ENCODE data around the gene WDR6. TPM values are rescaled to one million over a fixed set of nuclear protein-coding genes. Genes with fewer than 3 reads are reported as not detected.

WDR6 gene
- polyA plus RNA-seq, 4 donors = 180 to 201 (median 191) TPM

DNA sequence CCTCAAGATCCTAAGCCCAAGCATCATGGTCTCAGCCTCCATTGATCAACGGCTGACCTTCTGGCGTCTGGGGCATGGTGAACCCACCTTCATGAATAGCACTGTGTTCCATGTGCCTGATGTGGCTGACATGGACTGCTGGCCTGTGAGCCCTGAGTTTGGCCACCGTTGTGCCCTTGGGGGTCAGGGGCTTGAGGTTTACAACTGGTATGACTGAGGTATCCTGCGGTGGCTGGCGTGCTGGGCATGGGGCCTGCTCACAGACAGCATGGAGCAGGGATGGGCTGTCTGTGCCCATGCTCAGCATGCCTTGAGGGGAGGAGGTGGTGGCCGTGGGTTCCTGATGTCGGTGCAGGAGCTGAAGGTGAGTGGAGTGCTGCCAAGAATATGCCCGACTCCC lies 7.9 kb downstream of the WDR6 start:
- DNase-seq (ENCODE audit: low read depth in 4 of 4, low spot score in 3 of 4) = no peak

DNA sequence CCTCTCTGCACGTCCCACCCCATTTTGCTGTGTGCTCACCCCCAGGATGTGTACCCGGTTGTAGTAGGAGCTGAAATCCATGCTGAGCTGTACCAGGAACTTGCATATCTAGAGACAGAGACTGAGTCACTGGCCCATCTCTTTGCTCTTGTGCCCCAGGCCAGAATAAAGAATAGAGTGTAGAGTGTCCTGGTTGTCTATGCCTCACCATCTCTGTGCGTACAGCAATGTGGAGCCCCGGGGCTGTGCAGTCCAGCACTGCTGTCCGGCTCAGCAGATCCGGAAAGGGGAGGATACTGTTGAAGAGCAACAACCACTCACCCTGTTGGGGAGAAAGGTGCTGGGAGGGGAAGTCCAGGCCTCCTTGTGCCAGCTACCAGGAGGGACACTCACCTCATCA lies 8.6 kb downstream of the WDR6 start:
- no peak for DNase-seq (ENCODE audit: low read depth in 4 of 4, low spot score in 3 of 4)

- no peak for DNase-seq (ENCODE audit: low read depth in 4 of 4, low spot score in 3 of 4)
These were observed 9.4 kb downstream of the WDR6 start for GRCh38 chr3:49016414-49017228.

- no peak for DNase-seq (ENCODE audit: low read depth in 4 of 4, low spot score in 3 of 4)
These were observed 10.2 kb downstream of the WDR6 start for GRCh38 chr3:49017229-49017970.

DNA sequence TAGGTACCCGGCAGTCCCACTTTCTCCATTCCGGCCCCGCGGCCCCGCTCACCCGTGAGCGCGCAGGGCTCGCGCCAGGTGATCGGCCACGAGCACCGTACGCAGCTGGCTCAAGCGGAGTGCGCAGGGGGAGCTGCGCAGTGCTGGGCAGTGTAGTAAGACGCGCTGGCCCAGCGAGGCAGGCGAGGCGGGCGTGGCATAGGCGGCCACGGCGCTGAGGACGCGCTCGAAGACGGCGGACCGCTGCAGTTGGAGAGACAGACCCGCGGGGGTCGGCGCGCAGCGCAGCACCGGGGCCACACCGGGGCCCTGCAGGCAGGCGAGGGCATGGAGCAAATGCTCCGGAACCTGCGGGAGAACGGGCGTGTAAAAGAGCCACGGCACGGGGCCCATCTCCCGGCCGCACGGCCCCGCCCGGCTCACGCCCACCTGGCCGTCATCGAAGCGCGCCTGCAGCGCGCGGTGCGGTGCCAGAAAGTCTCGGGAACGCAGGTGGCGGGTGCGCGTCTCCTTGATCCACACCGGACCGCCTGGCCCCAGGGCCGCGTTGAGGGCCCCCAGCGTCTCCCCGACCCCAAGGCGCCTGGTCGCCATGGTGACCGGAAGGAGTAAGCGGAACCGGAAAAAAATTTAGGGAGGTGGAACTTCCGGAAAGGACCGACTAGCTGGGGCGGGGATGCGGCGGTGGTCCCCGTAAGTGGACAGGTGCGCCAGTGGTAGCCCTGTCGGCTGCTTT lies 10.9 kb downstream of the WDR6 start, which contains the start of gene DALRD3:
TSS of gene DALRD3 (minus strand) at position 610 of the 736 bp plus-strand sequence. CDS start at position 594, 16 bp downstream.
- DNase-seq (ENCODE audit: low read depth in 4 of 4, low spot score in 3 of 4) = no peak

DNA sequence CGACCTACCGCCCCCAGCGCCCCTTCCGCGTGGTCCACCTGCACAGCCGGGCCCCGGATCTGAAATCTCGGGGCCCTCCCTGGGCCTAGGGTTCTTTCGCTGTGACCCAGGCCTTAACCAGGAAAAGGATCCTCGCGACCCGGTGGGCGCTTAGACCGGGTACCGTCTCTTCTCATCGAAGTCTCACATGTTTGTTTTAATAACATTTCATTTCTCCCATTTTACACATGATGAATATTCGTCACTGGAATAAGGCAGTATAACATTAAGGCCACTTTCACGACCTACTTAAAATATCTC lies 11.5 kb downstream of the WDR6 start:
- no peak for DNase-seq (ENCODE audit: low read depth in 4 of 4, low spot score in 3 of 4)

DNA sequence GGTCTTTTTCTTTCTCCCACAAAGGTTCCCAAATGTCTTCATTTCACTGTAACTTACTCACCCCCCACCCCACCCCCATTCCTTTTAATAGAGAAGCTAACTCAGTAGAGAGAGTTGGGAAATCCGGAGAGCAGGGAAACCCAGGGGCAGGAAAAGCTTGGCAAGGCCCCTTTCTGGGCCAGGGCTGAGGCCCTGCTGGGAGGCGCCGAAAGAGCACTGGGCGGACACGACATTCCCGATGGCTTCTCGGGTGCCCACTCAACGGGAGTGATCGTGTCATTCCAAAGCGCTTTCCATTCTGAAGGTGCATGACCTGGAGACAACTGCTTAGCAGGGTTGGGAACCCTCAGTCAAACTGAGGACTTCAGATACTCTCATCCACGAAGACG lies 12.7 kb downstream of the WDR6 start:
- DNase-seq (ENCODE audit: low read depth in 4 of 4, low spot score in 3 of 4) = no peak

DNA sequence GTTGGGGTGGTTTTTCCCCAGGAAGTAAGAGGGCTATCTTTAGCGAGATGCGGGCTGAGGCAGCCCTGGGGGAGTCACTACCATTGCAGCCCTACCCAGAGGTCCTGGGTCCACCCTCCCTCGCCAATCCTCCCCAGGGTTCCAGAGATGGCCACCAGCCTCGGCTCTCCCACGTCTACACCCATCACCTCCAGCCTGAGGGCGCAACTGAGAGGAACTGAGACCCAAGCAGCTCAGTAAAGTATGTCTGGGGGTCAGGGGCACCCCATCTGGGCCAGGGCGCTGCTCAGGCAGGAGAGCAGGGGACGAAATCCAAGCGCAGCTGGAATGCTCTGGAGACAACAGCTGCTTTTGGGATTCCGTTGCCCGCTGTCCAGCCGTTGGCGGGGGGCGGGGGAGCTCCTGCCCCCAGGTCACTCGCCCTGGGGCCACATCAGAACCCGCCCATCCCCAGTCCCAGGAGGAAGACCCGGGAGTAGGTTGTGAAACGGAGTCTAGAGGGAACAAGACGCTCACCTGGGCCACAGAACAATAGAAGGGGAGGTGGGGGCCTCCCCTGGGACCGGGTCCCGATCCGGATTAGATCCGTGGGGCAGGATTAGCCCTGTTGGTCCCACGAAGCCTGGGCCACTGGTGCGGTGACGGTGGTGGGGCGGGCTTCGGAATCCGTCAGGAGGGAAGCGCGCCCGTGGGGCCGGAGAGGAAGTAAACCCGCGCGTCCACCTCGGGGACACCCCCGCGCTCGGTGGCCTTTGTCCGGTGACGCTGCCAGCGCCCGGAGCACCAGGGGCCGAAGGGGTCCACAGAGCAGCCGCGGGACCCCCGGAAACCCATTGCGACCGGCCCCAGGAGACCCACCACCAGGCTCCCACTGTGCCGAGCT lies 13.4 kb downstream of the WDR6 start:
- no peak for DNase-seq (ENCODE audit: low read depth in 4 of 4, low spot score in 3 of 4)

DNA sequence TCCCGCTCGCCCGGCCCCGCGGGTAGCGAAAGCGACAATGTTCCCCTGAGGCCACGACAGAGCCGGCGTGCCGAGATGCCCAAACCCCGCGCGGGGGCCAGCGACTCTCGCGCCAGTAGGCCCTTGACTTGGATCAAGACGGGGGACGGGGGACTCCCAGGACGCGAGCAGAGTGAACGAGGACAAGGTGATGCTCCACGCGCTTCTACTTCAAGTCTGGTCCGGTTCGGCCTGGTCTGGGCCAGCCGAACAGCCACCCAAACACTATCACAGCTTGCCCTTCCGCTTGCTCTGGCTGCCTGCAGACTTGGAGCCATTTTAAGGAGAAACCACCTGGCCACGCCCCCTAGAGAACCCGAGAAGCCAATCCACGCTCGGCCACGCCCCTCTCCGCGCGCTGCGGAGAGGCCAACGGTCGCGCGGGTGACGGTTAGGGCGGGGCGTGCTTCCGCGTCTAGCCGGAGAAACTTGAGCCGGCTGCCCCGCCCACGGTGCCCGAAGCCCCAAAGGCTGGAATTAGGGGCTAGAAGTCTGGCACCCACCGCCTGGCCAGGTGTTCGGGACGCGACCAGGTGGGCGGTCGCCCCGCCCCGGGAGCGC lies 14.1 kb downstream of the WDR6 start:
- DNase-seq (ENCODE audit: low read depth in 4 of 4, low spot score in 3 of 4) = peak; percentile 96 to 98 (median 97)

GRCh38 chr3:49021813-49022687 lies 14.9 kb downstream of the WDR6 start, which contains the start of gene NDUFAF3:
NDUFAF3 (plus strand) TSS chr3:49022121; CDS start chr3:49022145, 24 bp downstream.
- peak; percentile 82 to 92 (median 84) for DNase-seq (ENCODE audit: low read depth in 4 of 4, low spot score in 3 of 4)

- no peak for DNase-seq (ENCODE audit: low read depth in 4 of 4, low spot score in 3 of 4)
These were observed 15.5 kb downstream of the WDR6 start for GRCh38 chr3:49022688-49023171.

- no peak for DNase-seq (ENCODE audit: low read depth in 4 of 4, low spot score in 3 of 4)
These were observed 16.6 kb downstream of the WDR6 start for GRCh38 chr3:49023775-49024174.

DNA sequence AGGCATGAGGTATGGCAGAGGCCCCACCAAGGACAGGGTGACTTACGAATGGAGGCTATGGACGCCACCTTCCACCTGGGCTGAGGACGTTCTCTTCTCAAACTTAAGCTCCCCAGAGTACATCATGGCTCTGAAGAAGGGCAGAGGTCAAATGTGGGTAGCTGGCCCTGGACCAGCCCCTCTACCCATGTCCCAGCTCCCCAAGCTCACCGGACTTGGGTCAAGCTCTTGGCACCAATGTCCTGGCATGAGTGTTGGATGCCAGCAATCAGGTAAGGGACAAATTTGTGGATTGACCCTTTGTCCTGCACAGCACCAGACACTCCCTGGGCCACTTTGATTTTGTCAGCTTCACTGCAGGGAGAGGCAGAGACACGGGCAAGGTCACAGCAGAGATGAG lies 17.3 kb downstream of the WDR6 start:
- DNase-seq (ENCODE audit: low read depth in 4 of 4, low spot score in 3 of 4) = no peak

- DNase-seq (ENCODE audit: low read depth in 4 of 4, low spot score in 3 of 4) = no peak
These were observed 18.0 kb downstream of the WDR6 start for GRCh38 chr3:49025005-49025792.

DNA sequence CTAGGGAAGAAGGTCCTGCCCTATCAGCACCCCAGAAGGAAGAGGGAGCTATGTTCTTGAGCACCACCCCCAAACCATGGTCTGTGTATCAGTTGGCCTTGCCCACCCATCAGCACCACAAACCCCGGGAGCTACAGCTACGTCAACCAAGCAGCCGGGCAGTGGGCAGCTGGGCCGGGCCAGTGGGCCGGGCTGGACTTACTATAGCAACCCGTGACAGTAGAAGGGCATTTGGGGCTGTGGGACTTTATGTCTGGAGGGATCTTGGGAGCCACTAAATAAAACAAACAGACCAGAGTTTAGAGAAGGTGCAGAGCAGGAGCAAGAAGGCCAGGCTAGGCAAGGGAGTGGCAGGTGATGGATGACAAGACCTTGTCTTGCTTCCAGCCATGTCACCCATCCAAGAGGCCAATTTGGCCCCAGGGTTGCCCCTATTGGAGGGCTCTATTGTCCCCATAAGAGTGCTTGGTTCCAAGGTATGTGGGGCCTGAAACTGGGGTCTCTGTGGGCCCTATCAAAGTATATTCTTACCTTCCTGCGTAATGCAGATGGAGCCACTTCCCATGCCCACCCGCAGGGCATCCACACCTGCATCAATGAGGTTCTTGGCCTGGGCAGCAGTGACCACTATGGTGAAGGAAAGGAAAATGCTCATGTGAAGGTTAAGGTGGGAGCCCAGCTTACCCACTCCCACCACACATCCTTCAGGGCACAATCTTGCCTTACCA lies 18.8 kb downstream of the WDR6 start:
- no peak for DNase-seq (ENCODE audit: low read depth in 4 of 4, low spot score in 3 of 4)

DNA sequence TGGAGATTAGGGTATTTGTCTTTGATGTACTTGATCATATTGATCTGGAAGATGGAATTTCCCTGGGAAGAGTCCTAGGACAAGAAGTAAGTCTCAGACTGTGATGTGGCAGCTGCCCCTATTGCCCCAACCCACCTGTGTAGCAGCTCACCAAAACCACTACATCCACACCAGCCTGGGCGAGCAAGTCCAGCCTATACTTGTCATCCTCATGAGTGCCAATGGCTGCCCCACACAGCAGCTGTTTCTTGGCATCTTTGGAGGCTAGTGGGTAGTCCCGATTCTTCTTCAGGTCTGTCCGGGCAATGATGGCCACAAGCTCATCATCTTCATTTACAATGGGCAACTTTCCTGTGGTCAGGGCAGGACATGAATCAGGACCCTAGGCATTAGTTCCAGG lies 19.3 kb downstream of the WDR6 start:
- no peak for DNase-seq (ENCODE audit: low read depth in 4 of 4, low spot score in 3 of 4)

DNA sequence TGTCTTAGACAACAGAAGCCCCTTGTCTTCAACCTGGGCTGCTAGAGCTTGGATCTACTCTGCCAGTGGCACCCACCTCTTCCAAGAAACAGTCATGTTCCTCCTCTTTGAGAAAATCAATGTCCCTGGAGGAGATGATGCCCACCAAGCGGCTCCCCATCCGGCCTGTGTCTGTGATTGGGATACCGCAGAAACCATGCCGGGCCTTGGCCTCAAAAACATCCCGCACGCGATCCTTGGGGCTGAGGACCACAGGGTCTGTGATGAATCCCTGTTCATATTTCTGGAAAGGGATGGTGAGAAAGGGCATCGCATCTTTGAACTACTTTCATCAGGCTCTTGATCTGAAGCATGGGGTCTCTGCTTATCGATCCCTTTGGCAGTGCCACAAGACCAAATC lies 20.4 kb downstream of the WDR6 start:
- DNase-seq (ENCODE audit: low read depth in 4 of 4, low spot score in 3 of 4) = no peak

Measured in right renal pelvis (tissue), 4 donors.